Keratinocyte (primary cell): ENCODE data around the gene KIR2DL3.

Source experiments
- EZH2 ChIP-seq: IDR thresholded peaks from one replicate; pipeline ENCODE4 v1.6.1; 2012; ENCODE audit warnings: inconsistent platforms, mild to moderate bottlenecking, low read length, moderate library complexity
- TF ChIP-seq, protein P1 (sequence below), 3 experiments: IDR thresholded peaks in 1 of 3; conservative IDR thresholded peaks in 1 of 3; optimal IDR thresholded peaks in 1 of 3; 2 replicates in 2 of 3; 3 replicates in 1 of 3; pipeline versions ENCODE3 to v1.5.1; 2011; ENCODE audit warnings: low read length in 3 of 3, mild to moderate bottlenecking in 3 of 3, moderate library complexity in 2 of 3, control low read depth in 1 of 3, inconsistent platforms in 1 of 3; ENCODE audit not compliant: insufficient read depth in 2 of 3; ENCODE audit errors: extremely low read depth in 1 of 3

DNA sequence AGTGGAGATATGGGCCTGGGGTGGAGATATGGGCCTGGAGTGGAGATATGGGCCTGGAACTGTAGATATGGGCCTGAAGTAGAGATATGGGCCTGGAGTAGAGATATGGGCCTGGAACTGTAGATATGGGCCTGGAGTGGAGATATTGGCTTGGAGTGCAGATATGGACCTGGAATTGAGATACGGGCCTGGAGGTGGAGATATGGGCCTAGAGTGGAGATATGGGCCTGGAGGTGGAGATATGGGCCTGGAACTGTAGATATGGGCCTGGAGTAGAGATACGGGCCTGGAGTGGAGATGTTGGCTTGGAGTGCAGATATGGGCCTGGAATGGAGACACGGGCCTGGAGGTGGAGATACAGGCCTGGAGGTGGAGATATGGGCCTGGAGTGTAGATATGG lies 13.7 kb upstream of the KIR2DL3 start:
- TF ChIP-seq, protein P1, sequence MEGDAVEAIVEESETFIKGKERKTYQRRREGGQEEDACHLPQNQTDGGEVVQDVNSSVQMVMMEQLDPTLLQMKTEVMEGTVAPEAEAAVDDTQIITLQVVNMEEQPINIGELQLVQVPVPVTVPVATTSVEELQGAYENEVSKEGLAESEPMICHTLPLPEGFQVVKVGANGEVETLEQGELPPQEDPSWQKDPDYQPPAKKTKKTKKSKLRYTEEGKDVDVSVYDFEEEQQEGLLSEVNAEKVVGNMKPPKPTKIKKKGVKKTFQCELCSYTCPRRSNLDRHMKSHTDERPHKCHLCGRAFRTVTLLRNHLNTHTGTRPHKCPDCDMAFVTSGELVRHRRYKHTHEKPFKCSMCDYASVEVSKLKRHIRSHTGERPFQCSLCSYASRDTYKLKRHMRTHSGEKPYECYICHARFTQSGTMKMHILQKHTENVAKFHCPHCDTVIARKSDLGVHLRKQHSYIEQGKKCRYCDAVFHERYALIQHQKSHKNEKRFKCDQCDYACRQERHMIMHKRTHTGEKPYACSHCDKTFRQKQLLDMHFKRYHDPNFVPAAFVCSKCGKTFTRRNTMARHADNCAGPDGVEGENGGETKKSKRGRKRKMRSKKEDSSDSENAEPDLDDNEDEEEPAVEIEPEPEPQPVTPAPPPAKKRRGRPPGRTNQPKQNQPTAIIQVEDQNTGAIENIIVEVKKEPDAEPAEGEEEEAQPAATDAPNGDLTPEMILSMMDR (optimal IDR thresholded peaks at IDR 0.05 in 1 of 3, IDR thresholded peaks at IDR 0.05 in 1 of 3, conservative IDR thresholded peaks at IDR 0.05 in 1 of 3; ENCODE audit: extremely low read depth in 1 of 3, insufficient read depth in 2 of 3, low read length in 3 of 3) = no peak
- TF ChIP-seq EZH2 = no peak
